NCI-H2196 treated with DMSO at 0.1 percent for 48 hours (cell line): ENCODE data around the gene EYS.
"Not testable (repeated sequence)": the region's sequence is repeated elsewhere in the genome, so short reads cannot be mapped to it uniquely, and the experiment has no call there.

ENCODE experiments used
- DNase-seq: peaks from one replicate; lab custom pipeline; 2025; ENCODE audit not compliant: unreplicated experiment; lab: John Stamatoyannopoulos, UW

Gene EYS

DNA sequence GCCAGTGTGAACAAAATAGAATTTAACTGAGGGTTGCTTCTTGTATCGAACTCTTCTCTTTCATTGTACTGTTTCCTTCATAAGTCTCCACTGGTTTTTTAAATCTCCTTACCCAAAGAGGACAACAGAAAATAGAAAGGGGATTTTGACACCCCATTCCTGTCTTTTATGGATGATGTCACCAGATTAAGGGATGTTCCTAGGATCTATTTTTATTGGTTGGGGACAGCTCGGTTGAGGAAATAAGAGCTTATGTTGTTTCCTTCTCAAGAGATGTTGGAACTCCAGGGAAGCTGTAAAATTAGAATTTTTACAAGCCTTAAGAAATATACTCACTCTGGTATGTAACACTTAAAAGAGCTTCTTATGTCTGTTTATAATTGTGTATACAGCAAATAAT lies 1900.0 kb downstream of the EYS start:
- no peak for DNase-seq

GRCh38 chr6:63806573-63806913 lies 1900.5 kb downstream of the EYS start:
- DNase-seq: no peak

GRCh38 chr6:63805808-63806572 lies 1901.0 kb downstream of the EYS start:
- no peak for DNase-seq

DNA sequence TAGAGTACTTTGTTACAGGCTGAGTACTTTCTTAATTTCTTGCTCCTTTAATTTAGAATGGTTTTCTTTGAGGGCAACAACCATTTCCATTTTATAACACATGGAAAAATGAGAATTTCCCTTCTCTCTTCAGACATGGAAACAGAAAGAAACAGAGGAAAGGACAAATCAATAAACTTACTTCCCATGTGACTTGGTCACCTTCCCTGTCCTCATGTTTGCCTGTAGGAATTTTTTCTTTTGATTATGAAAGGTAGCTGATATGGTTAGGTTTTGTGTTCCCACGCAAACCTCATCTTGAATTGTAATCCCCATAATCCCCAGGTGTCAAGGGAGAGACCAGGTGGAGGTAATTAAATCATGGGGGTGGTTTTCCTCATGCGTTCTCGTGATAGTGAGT lies 1901.7 kb downstream of the EYS start:
- no peak for DNase-seq

GRCh38 chr6:63804381-63804956 lies 1902.6 kb downstream of the EYS start:
- no peak for DNase-seq

- no peak for DNase-seq
These were observed 1903.7 kb downstream of the EYS start for GRCh38 chr6:63803371-63803770.

GRCh38 chr6:63802606-63803206 lies 1904.3 kb downstream of the EYS start:
- DNase-seq: no peak

GRCh38 chr6:63800386-63800785 lies 1906.6 kb downstream of the EYS start:
- DNase-seq: not testable (repeated sequence)

- DNase-seq: no peak
These were observed 1907.2 kb downstream of the EYS start for GRCh38 chr6:63799813-63800212.

GRCh38 chr6:63799313-63799712 lies 1907.7 kb downstream of the EYS start:
- no peak for DNase-seq

GRCh38 chr6:63798378-63798777 lies 1908.6 kb downstream of the EYS start:
- DNase-seq: no peak

- no peak for DNase-seq
These were observed 1909.3 kb downstream of the EYS start for GRCh38 chr6:63797721-63798120.

DNA sequence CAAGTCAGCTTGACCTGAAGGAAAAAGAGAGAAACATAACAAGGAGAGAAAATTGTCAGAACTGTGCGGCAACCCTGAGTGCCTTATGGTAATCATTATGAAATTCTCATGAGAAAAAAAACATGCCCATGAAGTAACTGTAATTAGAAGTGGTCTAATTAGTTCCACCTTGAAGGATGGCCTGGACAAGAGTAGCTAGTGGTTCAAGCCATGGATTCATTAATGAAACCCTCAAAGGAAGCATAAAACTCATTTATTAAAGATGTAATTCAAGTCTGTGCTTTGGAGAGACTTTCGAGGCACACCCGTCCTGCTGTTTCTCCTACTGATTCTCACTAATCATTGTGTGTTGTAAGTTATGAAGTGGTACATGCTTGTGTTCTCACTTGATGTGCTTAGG lies 1911.2 kb downstream of the EYS start:
- no peak for DNase-seq

DNA sequence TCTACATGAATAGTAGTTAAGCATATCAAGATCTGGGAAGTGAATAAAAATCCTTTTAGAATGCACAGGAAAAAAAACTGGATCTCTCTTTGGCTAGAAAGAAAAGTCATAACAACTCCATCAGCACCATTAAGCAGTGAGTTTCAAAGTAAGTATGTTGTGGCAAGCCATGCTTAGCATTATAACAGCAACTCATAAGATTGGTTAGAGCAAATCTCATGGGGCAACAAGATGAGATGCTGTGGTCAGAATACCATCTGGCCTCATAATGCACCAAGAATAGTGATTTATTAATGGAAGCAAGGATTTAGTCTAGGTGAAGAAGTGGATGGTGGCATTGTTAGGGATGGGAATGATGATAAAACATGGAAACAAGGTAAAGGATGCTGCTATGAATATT lies 1912.0 kb downstream of the EYS start:
- DNase-seq: no peak

DNA sequence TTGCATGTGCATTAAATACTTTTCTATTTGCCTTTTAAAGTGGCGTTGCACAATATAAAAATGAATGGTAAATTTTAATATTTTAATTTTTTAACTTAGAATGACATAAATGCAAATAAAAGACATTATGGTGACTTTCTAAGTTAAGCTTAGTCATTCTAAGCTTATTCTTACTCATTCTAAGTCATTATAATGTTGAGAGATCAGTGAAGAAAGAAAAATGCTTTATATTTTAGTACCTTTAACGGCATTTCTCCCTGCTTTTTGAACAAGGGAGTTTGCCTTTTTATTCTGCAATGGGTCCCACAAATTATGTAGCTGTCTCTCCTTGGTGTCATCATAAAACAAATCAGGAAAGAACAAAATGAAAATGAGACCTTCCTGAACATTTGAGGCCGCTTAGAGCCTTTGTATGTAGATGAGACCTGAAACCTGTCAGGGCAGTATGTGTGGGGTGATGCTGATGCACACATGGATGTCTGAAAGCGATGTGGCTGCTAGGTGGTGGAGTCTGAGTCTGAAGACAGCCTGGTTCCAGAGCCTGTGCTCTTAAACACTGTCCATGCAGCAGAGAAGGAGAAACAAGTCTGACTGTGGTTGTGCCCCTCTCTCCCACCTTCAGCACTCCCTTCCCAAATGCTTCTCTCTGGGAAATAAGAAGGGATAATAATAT lies 1913.4 kb downstream of the EYS start:
- no peak for DNase-seq

GRCh38 chr6:63792736-63793464 lies 1914.1 kb downstream of the EYS start:
- DNase-seq: no peak

- DNase-seq: no peak
These were observed 1916.7 kb downstream of the EYS start for GRCh38 chr6:63790334-63790733.

GRCh38 chr6:63789699-63790098 lies 1917.3 kb downstream of the EYS start:
- no peak for DNase-seq

- DNase-seq: no peak
These were observed 1918.5 kb downstream of the EYS start for GRCh38 chr6:63788569-63788968.

DNA sequence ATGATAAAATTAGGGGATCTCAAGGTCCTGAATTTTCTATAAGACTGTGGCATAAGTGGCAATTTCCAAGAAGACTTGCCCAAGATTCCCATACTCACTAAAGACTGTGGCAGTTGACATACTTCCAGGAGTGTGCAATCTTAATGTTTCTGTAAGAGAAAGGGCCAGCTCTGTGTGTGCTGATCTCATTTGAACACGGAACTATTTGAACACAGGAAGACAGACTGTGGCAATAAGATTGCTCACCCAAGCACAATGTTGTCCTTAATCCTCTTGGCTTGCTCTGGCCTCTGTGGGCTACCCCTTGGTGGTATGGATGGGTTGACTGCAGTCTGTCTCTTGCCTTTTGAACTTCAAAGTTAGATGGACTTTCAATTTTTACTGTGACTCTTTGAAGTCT lies 1920.0 kb downstream of the EYS start:
- DNase-seq: no peak

GRCh38 chr6:63785006-63785405 lies 1922.0 kb downstream of the EYS start:
- no peak for DNase-seq
